HG02763 (cell line): ENCODE results near the gene SF1.

ENCODE experiments used
- ATAC-seq: cut with Tn5 transposase; IDR thresholded peaks from one replicate; pipeline ENCODE4 v1.9.1; 2021; ENCODE audit warnings: mild to moderate bottlenecking, moderate library complexity; ENCODE audit not compliant: unreplicated experiment

Gene SF1

DNA sequence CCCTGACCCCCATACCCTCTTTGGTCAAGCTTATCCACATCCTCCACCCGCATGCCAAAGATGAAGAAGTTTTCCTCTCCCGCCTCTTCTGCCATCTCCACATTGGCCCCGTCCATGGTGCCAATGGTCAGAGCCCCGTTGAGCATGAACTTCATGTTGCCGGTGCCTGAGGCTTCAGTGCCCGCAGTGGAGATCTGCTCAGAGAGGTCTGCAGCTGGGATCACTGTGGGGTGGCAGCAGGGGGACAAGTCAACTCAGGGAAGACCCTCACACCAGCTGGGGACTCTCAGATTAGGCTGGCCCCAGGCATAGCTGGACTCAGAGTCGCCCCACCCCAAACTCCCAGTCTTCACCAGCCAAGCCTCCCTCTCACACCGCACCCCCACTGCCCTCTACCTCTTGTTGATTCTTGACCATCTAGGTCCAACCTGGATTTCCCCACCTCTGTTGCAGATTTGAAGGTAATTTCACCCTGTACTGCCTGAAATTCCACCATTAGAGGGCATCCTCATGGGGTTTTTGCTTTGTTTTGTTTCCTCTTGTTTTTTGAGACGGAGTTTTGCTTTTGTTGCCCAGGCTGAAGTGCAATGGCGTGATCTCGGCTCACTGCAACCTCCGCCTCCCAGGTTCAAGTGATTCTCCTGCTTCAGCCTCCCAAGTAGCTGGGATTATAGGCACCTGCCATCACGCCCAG, 27.8 kb downstream of the SF1 start:
- no peak for ATAC-seq

DNA sequence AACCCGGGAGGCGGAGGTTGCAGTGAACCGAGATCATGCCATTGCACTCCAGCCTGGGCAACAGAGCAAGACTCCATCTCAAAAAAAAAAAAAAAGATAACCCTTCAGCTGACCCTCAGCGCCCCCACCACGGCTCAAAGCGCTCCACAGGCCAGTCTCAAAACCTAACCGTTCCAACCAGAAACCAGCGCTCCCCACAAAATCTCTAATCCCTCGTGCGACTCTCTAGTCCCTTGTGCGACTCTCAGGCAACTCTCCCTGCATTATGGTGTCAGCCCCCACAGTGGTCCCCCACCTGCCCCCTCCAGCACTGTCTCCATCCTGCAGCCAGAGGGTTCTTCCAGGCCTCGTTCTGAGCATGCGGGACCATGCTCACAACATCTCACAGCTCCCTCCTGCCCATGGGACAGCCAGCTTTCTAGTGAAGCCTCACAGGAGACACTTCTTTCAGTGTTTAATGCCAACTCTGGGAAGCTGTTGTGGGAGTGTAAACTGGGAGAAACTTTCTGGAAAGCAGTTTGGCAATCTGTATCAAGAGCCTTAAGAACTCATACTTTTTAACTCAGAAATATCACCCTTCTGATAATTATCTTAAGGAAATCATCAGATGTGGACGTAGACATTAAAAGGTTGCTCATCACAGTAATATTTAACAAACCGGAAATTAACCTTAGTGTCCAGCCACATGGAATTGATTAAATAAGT, 30.2 kb downstream of the SF1 start:
- no peak for ATAC-seq

DNA sequence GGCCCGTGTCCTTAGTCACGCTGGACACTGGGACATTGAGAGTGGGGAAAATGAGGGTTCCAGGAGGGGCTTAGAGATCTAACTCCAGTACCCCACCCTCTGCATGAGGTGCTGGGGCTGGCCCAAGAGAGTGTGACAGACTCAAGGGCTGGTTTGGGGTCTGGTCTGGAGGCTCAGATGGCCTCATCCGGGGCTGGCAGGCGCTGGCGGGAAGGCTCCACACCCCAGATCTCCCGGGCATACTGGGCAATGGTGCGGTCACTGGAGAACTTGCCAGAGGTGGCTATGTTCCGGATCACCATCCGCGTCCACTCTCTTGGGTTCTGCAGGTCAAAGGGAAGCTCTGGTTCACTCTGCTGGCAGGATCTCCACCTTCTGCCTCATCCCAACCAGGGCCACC, 31.9 kb downstream of the SF1 start:
- ATAC-seq: no peak

DNA sequence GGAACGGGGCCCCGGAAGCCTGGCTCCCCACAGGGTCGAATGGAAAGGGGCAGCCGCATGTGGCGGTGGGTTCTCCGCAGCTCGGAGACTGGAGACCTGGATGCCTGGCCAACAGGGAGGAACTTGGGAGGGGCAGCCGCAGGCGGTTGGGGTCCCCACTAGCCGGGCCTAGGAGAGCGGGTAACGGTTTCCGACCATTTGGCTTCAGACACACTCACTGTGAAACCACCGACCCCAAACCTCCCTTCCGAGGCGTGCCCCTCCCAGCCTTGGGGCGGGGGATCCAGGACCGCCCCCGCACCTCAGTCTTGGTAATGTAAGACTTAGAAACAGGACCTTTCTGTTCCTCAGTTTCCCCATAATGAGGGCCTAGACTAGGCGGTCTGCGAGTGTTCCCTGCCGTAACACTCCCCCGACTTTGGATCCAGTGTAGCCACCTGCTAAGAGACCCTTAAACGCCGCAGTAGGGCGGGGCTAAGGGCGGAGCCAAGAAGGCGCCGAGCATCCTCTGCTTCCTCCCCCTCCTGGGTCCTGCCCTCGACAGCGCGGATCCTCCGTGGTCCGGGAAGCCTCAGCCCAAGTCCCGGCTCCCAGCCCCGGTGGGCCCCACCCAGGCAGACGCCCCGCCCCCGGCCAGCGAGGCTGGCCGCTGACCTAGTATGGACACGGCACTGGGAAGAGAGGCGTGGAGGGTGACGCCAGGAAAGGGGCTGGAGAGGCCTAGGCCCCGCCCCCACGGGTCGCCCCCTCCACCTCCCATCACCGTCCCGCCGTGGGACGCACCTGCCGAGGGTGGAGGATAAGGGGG, 32.6 kb downstream of the SF1 start:
- ATAC-seq: no peak

DNA sequence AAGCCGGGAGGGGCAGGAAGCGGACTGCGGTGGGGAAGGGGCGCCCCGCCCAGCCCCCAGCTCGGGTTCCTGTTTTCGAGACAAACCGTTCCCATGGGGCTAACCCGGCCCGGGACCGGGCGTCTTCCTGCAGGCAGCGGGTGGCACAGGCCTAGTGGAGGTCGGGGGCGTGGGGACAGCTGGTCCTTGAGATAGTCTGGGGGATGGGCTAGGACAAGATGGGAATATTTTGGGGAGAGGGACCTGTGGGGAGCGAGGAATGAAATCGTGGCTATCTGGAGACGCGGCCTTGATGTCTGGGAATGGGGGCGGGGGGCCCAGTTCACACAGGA, 33.2 kb downstream of the SF1 start:
- no peak for ATAC-seq

DNA sequence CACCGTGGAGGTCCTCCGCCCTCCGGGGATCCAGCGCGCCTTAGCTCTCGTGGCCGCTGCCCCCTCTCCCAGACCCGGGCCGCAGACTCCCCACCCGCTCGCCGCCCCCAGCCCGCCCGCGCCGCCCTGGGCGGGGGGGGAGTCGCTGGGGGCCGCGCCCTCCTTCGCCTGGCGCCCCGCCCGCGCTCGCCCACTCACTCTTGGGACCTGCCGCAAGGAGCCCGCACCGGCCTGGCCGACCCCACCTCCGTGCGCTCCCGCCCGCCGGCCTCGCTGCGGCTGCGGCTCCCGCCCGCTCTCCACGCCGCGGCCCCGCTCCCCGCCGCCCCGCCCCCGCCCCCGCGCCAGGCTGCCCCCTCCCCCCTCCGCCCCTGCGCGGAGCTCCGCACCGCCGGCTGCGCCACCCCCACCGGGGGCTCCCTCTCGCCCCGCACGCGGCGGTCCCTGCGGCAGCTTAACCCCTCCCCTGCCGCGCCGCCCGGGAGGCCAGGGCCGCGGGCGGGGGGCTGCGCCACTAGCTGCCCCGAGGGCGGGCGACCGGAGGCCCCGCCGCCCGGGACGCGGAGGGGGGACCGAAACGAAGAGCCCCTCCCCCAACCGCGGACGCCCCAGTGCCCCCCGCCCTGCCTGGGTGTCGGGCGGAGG, 33.7 kb downstream of the SF1 start:
- ATAC-seq: no peak

DNA sequence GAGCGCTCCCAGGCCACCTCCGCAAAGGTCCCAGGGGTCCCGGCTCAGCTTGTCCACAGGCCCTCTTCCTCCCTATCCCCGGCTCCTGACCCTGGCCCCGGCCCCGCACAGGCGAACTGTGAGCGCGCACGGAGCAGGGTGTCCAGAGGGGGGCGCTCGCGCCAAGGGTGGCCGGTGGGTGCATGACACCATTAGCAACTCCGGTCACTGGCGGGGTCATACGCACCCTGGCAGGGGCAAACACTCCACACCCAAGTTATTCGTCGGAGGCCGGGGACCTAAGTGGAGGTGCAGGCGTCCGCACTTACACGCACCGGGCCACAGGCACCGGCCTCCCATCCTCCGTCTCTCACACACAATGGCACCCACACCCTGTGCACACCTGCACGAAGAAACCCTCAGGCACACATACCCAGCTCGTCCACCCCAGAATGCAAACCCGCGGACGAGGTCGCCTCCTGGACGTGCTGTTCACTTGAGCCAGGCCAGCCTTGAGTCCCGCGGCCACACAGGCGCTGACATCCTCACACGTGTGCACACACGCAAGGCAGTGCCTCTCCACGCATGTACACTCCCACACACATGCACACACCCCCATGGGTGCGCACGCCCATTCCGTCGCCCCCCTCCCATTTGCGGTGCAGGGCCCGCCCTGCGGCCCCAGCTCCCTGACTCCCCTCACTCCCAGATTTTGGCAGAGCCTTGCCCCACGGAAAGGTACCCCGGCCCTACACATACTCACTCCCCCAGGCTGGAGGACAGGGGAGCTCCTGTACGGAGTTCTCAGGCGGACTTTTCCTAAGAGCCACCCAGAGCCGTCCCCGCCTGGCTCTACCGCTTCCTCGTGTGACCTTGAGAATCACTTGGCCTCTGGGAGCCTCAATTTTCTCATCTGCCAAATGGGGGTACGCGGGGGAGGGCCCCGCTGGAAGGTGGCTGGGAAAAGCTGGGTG, 34.5 kb downstream of the SF1 start, which contains the start of gene RASGRP2:
TSS of gene RASGRP2 (minus strand) at position 552 of the 953 bp plus-strand sequence. CDS start 1,276 bp downstream, outside the sequence.
- ATAC-seq: no peak

DNA sequence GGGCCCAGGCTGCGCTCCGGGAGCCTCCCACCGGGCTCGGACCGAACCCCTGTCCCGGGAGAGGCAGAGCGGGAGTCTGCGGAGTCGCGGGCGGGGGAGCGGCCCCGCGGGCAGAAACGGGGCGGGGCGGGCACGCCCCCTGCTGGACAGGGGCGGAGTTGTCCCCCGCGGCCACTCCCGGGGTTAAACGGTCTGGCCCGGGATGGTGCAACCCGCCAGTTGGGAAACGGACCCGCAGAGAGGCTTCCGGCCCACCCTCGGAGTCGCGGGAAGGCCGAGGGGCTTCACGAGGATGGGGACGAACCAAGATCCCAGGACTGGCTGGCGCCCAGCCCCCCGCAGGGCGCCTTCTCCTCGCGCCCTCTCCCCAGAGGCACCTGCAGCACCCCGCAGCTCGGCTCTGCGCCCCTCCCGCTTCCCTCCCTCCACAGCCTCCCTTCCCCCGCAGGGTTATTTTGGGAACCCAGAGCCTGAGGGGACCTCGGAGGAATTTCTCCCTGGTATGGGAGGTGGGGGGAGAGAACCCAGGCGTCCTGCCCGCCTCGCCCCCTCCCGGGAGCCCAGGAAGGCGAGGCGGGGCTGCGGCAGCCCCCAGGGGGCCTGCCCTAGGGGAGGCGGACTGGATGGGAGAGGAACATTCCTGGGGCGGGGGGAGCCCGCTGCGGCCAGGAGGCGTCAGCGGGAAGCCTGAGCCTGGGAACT, 35.3 kb downstream of the SF1 start:
- ATAC-seq: no peak

DNA sequence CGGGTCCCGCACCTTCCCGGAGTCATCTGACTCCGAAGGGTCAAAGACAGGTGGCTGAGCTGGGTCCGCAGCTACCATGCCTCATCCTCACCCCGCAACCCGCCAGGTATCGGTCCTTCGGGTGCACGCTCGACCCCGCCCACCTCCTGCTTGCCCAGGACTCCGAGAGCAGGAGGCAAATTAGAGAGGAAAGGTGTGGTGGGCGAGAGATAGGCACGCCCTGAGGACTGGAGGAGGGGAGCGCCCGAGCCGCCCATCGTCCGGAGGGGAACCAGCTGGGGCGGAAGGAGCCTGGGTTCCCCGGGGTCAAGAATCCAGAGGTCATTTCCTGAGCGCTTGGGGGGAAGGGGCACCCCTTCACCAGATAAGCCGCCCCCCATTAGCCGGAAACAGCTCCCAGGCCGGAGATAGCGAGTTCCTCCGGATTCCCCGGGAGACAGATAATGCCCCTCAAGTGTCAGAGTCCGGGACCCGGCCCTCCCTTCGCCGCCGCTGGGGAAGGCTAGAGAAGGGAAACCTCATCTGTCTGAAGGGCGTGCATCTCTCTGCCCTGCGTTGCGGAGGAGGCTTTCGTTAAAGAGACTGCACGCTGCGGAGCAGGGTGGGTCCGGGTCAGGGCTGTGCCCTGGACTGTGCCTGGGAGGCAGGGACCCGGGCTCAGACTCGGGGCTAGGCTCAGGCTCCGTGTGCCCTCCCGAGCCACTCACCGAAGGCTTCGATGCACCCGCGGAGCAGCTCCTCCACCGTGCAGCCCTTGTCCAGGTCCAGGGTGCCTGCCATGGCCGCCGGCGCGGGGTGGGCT, 36.1 kb downstream of the SF1 start:
- no peak for ATAC-seq

DNA sequence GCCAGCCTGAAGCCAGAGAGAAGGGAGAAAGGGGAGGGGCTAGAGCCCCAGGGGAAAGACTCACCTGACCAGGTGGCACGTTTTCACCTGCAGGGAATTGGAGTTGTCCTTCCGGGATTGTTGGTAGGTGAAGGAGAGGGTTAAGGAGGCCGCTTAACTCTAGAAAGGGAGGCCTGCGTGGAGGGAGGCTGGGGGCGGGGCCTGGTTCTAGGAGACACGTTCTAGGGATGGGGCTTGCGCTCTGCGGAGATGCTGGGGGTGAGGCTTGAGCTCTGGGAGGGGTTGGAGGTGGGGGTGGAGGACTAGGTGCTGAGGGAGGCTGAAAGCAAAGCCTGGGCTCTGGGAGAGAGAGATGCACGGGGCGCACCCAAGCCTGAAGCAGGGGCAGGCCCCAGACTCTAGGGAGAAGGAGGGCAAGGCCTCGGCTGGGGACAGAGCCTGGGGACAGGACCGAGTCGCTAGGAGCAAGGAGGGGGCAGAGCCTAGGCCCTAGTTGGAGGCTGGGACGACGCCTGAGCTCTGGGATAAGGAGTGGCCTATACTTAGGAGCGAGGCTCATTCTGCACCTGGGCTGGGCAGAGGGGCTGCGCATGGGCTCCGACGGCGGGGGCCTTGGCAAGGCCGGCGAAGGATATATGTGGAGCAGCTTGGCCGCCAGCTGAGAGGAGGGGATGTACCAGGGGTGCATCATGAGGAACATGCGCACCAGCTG, 36.8 kb downstream of the SF1 start:
- ATAC-seq: no peak

DNA sequence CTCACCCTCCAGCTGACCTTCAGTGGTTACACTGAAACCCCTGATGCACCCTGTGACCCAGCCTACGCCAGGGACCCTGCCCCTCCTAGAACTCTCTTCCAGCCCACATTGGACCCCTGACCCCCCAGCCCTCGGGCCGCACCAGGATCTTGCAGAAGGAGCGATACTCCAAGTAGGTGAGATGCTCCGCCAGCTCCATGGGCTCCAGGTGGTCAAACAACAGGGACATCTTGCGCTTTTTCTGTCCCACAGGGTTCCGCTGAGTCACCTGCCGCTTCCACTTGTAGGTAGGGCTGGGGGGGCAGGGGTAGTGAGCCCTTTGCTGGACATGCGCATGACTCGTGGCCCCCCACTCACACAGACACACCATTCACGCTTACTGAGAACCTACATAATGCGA, 38.5 kb downstream of the SF1 start:
- no peak for ATAC-seq

DNA sequence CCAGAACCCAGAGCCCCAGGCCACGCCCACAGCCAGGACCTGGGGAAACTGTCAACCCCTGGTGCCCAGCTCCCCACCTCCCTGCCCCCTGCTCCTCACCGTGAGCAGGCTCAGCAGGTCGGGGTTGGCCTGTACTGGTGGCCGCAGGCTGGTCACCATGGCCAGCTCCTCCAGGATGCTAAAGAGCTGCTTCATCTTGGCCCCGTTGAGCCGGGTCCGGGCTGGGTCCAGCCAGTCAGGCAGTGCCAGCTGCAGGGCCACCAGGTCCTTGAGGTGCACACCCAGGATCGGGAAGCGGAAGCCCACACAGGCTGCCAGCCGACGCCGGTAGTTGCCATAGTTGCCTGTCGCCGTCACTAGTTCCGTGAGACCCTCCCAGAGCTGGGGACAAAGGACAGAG, 41.7 kb downstream of the SF1 start:
- ATAC-seq: no peak

DNA sequence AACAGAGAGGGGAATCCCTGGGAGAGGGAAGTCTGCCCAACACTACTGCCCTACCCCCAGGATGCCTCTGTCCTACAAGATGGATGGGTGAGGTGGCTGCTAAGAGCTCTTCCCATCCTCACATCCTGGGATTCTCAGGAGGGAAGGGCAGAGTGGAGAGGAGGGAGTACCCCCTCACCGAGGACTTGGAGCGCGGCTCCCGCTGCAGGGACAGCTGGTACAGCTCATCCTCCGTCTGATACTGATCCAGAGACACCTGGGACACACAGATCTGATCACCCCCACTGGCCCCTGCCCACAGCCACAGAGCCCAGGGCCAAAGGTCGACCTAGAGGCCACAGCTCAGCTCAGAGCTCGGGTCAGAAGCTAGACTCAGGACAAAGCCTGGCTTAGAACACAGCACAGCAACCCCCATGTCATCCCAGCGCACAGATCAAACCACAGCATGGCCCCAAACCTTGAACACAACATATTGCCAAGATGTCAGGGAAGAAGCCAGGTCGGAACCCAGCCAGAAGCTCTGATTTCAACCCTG, 42.5 kb downstream of the SF1 start:
- no peak for ATAC-seq

DNA sequence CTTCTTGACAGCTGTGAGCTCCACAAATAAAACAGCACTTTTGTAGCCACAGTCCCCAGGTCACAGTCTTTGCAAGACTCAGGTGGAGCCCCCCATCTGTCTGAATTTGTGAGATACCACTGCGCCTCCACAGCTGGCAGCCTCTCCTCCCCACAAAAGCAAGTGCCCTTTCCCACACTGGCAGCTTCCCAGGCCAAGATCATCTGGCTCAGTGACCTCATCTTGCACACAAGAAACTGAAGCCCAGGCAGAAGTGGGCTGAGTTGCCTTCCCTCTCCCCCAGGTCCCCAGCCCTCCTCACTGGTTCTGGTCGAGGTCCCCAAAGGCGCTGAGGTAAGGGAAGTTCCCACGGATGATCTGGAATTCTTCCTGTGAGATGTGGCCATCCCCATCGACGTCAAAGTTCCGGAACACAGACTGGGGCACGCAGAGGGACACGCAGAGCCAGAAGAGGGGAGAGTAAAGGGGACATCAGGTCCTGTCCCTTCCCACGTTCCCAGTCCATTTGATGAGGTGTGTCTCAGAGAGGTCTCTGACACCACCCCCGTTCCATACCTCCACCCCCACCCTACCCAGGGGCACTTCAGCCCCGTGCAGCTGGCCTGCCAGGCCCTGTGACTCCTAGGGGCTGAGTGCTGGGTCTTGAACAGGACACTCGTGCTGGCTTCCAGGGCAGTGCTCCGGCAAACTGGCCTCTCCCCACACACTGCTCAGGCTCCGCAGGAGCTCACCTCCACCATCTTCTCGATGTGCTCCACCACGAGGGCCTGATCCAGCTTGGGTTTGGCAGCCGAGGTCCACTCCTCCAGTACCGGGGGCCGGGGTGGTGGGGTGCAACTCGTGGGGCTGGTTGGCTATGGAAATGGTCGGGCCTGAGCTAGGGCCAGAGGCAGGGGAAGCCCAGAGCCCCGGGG, 43.3 kb downstream of the SF1 start:
- ATAC-seq: no peak

DNA sequence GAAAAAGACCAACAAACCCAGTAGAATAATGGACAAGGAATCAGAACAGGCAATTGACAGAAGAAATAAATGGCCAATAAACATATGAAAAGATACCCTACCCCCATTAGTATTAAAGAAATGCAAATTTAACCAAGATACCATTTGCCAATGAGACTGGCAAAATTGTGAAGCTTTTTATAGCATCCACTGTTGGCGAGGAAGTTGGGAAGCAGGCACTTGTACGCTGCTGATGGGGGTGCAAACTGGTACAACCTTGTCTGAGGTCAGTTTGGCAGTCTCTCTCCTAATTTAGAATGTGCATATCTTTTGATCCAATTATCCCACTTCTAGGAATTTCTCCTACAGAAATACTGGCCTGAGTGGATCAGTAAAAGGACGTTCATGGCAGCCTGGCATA, 46.7 kb downstream of the SF1 start:
- ATAC-seq: no peak

DNA sequence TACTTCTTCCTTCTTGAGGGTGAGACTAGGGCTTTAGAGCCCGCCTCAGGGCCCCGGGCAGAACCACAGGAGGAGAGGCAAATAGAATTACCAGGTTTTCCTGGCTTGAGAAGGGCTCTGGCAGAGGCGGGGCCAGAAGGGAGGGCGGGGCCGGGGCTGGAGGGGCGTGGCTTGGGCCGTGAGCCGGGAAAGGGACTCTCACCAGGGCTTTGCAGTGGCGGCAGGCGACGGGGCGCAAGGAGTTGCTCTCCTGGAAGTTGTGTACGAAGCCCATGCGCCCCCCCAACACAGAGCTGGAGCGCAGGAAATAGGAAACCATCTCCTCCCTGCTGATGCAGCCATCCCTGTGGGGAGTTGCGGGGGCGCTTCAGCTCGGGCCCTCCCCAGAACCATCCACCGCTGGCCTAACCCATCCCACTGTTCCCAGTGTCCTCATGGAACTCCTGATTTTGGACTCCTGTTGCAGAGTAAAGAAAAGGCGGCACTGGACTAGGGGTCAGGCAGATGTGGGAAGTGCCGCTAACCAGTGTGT, 48.4 kb downstream of the SF1 start:
- ATAC-seq: no peak
